ENCODE measurements around the gene TOMM40.

DNA sequence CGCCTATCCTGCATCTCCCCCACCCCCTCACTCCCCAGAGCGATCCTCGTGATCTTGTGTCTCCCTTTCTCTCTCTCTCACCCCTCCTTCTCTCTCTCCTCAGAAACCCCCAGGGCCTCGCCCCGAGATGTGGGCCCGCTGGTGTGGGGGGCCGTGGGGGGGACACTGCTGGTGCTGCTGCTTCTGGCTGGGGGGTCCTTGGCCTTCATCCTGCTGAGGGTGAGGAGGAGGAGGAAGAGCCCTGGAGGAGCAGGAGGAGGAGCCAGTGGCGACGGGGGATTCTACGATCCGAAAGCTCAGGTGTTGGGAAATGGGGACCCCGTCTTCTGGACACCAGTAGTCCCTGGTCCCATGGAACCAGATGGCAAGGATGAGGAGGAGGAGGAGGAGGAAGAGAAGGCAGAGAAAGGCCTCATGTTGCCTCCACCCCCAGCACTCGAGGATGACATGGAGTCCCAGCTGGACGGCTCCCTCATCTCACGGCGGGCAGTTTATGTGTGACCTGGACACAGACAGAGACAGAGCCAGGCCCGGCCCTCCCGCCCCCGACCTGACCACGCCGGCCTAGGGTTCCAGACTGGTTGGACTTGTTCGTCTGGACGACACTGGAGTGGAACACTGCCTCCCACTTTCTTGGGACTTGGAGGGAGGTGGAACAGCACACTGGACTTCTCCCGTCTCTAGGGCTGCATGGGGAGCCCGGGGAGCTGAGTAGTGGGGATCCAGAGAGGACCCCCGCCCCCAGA, 12.8 kb upstream of the TOMM40 start:
- TF ChIP-seq POLR2AphosphoS5 (IDR thresholded peaks at IDR 0.05; ENCODE audit: low read depth, low read length) (no peak), SAP130 (CRISPR knock-in tag; IDR thresholded peaks at IDR 0.05; ENCODE audit: low read depth) (no peak)
- TF ChIP-seq, protein P1, sequence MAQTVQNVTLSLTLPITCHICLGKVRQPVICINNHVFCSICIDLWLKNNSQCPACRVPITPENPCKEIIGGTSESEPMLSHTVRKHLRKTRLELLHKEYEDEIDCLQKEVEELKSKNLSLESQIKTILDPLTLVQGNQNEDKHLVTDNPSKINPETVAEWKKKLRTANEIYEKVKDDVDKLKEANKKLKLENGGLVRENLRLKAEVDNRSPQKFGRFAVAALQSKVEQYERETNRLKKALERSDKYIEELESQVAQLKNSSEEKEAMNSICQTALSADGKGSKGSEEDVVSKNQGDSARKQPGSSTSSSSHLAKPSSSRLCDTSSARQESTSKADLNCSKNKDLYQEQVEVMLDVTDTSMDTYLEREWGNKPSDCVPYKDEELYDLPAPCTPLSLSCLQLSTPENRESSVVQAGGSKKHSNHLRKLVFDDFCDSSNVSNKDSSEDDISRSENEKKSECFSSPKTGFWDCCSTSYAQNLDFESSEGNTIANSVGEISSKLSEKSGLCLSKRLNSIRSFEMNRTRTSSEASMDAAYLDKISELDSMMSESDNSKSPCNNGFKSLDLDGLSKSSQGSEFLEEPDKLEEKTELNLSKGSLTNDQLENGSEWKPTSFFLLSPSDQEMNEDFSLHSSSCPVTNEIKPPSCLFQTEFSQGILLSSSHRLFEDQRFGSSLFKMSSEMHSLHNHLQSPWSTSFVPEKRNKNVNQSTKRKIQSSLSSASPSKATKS (CRISPR knock-in tag; IDR thresholded peaks at IDR 0.05): no peak
- TF ChIP-seq, protein P2, sequence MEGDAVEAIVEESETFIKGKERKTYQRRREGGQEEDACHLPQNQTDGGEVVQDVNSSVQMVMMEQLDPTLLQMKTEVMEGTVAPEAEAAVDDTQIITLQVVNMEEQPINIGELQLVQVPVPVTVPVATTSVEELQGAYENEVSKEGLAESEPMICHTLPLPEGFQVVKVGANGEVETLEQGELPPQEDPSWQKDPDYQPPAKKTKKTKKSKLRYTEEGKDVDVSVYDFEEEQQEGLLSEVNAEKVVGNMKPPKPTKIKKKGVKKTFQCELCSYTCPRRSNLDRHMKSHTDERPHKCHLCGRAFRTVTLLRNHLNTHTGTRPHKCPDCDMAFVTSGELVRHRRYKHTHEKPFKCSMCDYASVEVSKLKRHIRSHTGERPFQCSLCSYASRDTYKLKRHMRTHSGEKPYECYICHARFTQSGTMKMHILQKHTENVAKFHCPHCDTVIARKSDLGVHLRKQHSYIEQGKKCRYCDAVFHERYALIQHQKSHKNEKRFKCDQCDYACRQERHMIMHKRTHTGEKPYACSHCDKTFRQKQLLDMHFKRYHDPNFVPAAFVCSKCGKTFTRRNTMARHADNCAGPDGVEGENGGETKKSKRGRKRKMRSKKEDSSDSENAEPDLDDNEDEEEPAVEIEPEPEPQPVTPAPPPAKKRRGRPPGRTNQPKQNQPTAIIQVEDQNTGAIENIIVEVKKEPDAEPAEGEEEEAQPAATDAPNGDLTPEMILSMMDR (CRISPR knock-in tag; IDR thresholded peaks at IDR 0.05): no peak
- TF ChIP-seq, protein P3, sequence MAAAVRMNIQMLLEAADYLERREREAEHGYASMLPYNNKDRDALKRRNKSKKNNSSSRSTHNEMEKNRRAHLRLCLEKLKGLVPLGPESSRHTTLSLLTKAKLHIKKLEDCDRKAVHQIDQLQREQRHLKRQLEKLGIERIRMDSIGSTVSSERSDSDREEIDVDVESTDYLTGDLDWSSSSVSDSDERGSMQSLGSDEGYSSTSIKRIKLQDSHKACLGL (CRISPR knock-in tag; IDR thresholded peaks at IDR 0.05): no peak

Measured in HepG2 (cell line).